Vagina (tissue), 2 donors: ENCODE measurements around the gene PI3. TPM values are rescaled to one million over a fixed set of nuclear protein-coding genes. Genes with fewer than 3 reads are reported as not detected.
"Not testable (repeated sequence)": the region's sequence is repeated elsewhere in the genome, so short reads cannot be mapped to it uniquely, and the experiment has no call there.

Source experiments
- DNase-seq, 2 donors: peaks; one replicate each; pipeline ENCODE4 v3.0.0-alpha.2; 2017; ENCODE audit errors: extremely low spot score in 2 of 2
- H3K27ac ChIP-seq: fragments of 200-600 bp; sonication (generic); one replicate; pipeline ENCODE4 v1.5.1; 2019
- H3K27me3 ChIP-seq: fragments of 200-600 bp; sonication (generic); one replicate; pipeline ENCODE4 v1.5.1; 2019
- H3K36me3 ChIP-seq, 2 donors: fragments of 200-600 bp; sonication (generic); one replicate each; pipeline ENCODE4 v1.5.1; 2017 to 2019
- H3K4me1 ChIP-seq: fragments of 200-600 bp; sonication (generic); one replicate; pipeline ENCODE4 v1.5.1; 2019
- H3K4me3 ChIP-seq, 2 donors: fragments of 200-600 bp; sonication (generic); 1 replicate in 1 of 2; 2 replicates in 1 of 2; pipeline ENCODE4 v1.5.1; 2016 to 2019
- H3K9me3 ChIP-seq: fragments of 200-600 bp; sonication (generic); one replicate; pipeline ENCODE4 v1.5.1; 2019
- CTCF ChIP-seq, 3 experiments: fragments of 450-650 bp in 2 of 3; fragments of 200-600 bp in 1 of 3; sonication (generic) in 1 of 3; IDR thresholded peaks; one replicate each; pipeline ENCODE4 v1.5.1; 2017 to 2019; ENCODE audit warnings: antibody characterized with exemption in 3 of 3, mild to moderate bottlenecking in 2 of 3, moderate library complexity in 2 of 3
- POLR2A ChIP-seq, 2 donors: fragments of 450-650 bp; IDR thresholded peaks; one replicate each; pipeline ENCODE4 v1.6.1; 2017; ENCODE audit warnings: antibody characterized with exemption in 2 of 2, mild to moderate bottlenecking in 2 of 2, moderate library complexity in 2 of 2
- POLR2AphosphoS5 ChIP-seq, 2 donors: sonication (generic); formaldehyde crosslinking; IDR thresholded peaks; one replicate each; pipeline ENCODE4 v1.9.0; 2017; ENCODE audit warnings: antibody characterized with exemption in 2 of 2, mild to moderate bottlenecking in 2 of 2, low read depth in 1 of 2; ENCODE audit not compliant: insufficient read depth in 1 of 2
- intact Hi-C: fragments of 100-400 bp; cut with DNase I; formaldehyde crosslinking; loops from one replicate; pipeline ENCODE4 v1.15.1; 2023
- total RNA-seq: library from RNA; depleted of rRNA; stranded (reverse); fragments of >200 nt; gene quantifications from one replicate; pipeline ENCODE4 v1.2.3, GENCODE V29; 2016

Gene PI3
- total RNA-seq, 1 donor from 2014 or later, result 234 TPM

DNA sequence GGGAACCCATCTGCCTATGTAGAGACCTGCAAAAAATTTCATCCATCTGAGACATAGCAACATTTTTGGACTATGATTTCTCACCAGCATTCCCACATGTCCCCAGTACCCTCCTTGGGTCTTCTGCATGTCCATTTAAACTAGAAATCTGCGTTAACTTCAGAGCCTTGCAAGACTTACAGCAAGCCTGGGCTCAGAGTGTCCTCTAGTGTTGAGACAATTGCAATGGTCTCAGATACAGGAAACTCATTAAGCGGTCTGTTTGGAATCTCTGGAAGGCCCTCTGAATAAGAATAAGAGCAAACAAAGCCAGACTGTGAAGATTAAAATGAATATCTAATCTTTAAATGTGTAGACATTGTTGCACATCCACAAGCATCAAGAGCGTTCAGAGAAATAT is 20.5 kb upstream of the PI3 start:
- no peak overlapping the region for H3K27ac ChIP-seq
- H3K9me3 ChIP-seq, result peaks cover 3% of the 10 kb centered on the region
- peaks cover 6% of the 10 kb centered on the region for H3K4me1 ChIP-seq
- TF ChIP-seq CTCF (IDR thresholded peaks at IDR 0.05) (no peak), POLR2A (IDR thresholded peaks at IDR 0.05) (no peak), POLR2AphosphoS5 (IDR thresholded peaks at IDR 0.05; ENCODE audit: insufficient read depth in 1 of 2, low read depth in 1 of 2) (no peak)
- H3K36me3 ChIP-seq, result no peaks in the 10 kb centered on the region
- no peaks in the 10 kb centered on the region for H3K27me3 ChIP-seq
- intact Hi-C loops, result no loop called here
- DNase-seq, result no peak
- no peak overlapping the region for H3K4me3 ChIP-seq

GRCh38 chr20:45154794-45155193 is 19.9 kb upstream of the PI3 start:
- H3K27ac ChIP-seq, DNase-seq, H3K4me1 ChIP-seq, H3K9me3 ChIP-seq, H3K36me3 ChIP-seq, intact Hi-C loops, H3K27me3 ChIP-seq, H3K4me3 ChIP-seq: not testable (repeated sequence)

DNA sequence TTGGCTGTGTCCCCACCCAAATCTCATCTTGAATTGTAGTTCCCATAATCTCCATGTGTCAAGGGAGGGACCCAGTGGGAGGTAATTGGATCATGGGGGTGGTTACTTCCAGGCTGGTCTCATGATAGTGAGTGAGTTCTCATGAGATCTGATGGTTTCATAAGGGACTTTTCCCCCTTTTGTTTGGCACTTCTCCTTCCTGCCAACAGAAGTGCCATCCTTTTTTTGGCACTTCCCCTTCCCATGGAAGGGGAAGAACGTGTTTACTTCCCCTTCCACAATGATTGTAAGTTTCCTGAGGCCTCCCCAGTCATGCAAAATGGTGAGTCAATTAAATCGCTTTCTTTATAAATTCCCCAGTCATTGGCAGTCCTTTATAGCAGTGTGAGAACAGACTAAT is 18.0 kb upstream of the PI3 start:
- H3K9me3 ChIP-seq, result peaks cover 8% of the 10 kb centered on the region
- no peak overlapping the region for H3K27ac ChIP-seq
- TF ChIP-seq POLR2AphosphoS5 (IDR thresholded peaks at IDR 0.05; ENCODE audit: insufficient read depth in 1 of 2, low read depth in 1 of 2) (no peak), CTCF (IDR thresholded peaks at IDR 0.05) (no peak), POLR2A (IDR thresholded peaks at IDR 0.05) (no peak)
- no peak overlapping the region for H3K4me3 ChIP-seq
- no peaks in the 10 kb centered on the region for H3K27me3 ChIP-seq
- intact Hi-C loops, result no loop called here
- DNase-seq, result no peak
- peaks cover 6% of the 10 kb centered on the region for H3K4me1 ChIP-seq
- H3K36me3 ChIP-seq, result no peaks in the 10 kb centered on the region

GRCh38 chr20:45157962-45158361 is 16.7 kb upstream of the PI3 start:
- Histone ChIP-seq H3K4me1 (peaks cover 6% of the 10 kb centered on the region), H3K36me3 (no peaks in the 10 kb centered on the region), H3K27me3 (no peaks in the 10 kb centered on the region), H3K4me3 (no peak overlapping the region), H3K9me3 (peaks cover 8% of the 10 kb centered on the region), H3K27ac (no peak overlapping the region)
- intact Hi-C loops, result no loop called here
- TF ChIP-seq CTCF (IDR thresholded peaks at IDR 0.05), result no peak
- peak in 1 of 2 donors; percentile 40 for TF ChIP-seq POLR2AphosphoS5 (IDR thresholded peaks at IDR 0.05; ENCODE audit: insufficient read depth in 1 of 2, low read depth in 1 of 2)
- no peak for DNase-seq

GRCh38 chr20:45163083-45163803 is 11.5 kb upstream of the PI3 start:
- no peak overlapping the region for H3K27ac ChIP-seq
- no peaks in the 10 kb centered on the region for H3K4me1 ChIP-seq
- no peak for TF ChIP-seq CTCF (IDR thresholded peaks at IDR 0.05)
- no peak for TF ChIP-seq POLR2A (IDR thresholded peaks at IDR 0.05)
- TF ChIP-seq POLR2AphosphoS5 (IDR thresholded peaks at IDR 0.05; ENCODE audit: insufficient read depth in 1 of 2, low read depth in 1 of 2), result no peak
- no peak for DNase-seq
- intact Hi-C loops, result no loop called here
- no peaks in the 10 kb centered on the region for H3K27me3 ChIP-seq
- no peaks in the 10 kb centered on the region for H3K36me3 ChIP-seq
- no peak overlapping the region for H3K4me3 ChIP-seq
- H3K9me3 ChIP-seq, result peaks cover 8% of the 10 kb centered on the region
